ELR (cell line): ENCODE data around the gene EHBP1.
A peak's percentile ranks its signal among the peaks of the same experiment; 100 is the strongest.

ENCODE experiments used
- DNase-seq: peaks from one replicate; pipeline ENCODE4 v3.0.0-alpha.2; 2015; ENCODE audit warnings: low read depth

Gene EHBP1

DNA sequence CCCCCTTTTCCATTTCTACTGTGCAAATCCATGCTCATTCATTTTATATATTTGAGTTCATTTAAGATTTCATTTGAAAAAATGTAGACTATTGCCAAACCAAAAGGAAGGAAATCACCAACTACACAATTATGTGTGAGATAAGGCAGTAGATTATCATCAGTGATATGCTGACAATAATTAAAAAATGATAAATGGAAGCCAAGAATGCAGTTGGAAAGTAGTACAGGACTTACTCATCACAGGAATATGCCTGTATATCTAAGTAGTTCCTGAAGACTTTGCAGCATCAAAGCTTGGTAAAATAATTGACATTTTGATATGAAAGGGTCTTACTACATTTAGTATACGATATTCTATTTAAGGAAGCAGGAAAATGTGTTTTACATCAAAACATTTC, 179.0 kb downstream of the EHBP1 start:
- DNase-seq, result peak; percentile 1

DNA sequence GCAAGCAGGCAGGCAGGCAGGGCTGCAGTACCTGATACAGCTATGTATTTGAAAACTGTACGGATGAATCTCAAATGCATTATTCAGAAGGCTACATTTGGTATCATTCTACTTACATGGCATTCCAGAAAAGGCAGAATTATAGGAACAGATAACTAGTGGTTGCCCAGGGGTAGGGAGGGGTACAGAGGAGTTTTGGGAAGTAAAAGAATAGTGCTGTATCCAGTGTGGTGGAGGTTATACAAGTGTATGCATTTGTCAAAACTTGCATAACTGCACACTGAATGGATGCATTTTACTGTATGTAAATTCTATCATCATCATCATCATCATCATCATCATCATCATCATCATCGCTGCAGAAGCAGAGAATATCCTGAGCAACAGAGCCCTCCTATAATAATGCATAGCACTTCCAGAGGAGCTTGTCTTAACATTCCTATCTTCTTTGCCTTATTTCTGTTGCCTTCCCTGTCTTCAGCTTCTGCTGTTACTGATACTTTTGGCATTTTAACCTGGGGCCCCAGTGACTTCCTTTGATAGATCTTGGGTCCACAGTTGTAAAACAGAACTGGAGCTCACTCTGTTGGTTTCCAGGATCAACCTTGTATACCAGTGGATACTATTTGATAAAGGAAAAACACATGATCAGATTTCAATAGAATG, 189.6 kb downstream of the EHBP1 start:
- DNase-seq, result peak; percentile 3

DNA sequence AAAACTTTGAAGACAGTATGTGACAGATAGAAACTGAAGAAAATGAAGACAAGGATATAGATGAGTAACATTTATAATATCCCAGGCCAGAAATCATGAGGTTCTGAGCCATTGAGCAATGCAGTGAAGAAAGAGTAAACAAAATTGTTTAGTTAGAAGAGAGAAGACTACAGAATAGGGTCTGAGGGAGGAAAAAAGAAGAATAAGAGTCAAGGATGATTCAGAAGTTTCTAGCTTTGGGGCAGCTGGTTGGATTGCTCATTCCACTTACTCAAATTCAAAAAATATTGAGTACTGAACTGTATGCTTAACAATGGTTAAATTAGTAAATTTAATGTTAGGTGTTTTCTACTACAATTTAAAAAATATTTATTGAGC, 190.1 kb downstream of the EHBP1 start:
- peak; percentile 48 for DNase-seq

- peak; percentile 3 for DNase-seq
Measured at GRCh38 chr2:62897187-62897827, 191.8 kb downstream of the EHBP1 start.

DNA sequence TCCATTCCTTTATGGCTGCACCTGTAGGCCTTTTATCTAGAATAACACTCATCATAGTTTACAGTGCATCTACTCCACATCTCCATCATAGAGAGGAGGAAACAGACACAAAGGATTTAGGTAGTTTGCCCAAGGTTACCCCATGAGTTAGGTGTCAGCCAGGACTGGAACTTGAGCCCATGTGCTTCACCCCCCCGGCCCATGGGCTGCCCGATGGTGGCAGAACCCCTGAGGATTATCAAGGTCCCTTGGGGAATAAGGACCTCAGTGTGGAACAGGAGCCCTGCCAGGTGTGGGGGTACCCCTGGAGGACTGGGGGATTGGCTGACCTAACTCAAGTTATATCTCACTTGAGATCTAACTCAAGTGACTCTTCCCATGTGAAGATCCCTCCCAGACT, 198.8 kb downstream of the EHBP1 start:
- no peak for DNase-seq

GRCh38 chr2:62908145-62908544, 202.6 kb downstream of the EHBP1 start:
- DNase-seq, result no peak

DNA sequence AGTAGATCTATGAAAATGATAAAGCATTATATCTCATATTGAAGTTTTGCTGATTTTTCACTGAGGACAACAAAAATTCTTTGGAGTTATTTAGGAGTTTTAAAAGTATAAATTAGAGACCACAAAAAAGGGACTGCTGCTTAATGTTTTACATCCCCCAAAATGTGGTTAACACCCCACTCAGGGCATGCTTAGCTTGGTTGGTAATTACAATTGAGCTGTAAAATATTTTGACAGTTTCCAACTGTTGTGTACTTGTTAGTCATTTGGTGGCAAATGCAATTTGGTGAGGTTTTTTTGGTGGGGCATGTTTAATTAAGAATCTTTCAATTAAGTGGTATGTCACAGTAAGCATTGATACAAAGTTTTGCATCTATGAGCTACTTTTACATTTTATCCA, 207.8 kb downstream of the EHBP1 start:
- DNase-seq, result no peak

DNA sequence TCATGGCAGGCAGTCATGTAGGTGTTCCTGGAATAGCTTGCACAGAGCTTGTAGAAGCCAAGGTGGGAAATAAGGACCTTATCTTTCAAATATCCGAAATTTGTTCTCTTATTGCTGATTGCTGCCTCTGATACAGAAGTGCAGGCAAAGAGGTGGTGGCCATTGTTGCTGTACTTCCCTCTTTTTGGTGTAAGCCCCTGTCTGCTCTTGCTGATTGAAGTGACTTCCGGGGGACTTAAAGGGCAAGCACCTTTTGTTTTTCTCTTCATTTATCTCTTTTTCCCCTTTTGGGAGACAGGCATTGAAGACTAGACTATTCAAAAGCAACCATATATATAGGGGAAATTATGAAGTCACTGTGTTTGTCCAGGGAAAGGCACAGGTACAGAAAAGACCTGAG, 213.5 kb downstream of the EHBP1 start:
- no peak for DNase-seq

GRCh38 chr2:62920070-62920469, 214.6 kb downstream of the EHBP1 start:
- DNase-seq, result peak; percentile 58

DNA sequence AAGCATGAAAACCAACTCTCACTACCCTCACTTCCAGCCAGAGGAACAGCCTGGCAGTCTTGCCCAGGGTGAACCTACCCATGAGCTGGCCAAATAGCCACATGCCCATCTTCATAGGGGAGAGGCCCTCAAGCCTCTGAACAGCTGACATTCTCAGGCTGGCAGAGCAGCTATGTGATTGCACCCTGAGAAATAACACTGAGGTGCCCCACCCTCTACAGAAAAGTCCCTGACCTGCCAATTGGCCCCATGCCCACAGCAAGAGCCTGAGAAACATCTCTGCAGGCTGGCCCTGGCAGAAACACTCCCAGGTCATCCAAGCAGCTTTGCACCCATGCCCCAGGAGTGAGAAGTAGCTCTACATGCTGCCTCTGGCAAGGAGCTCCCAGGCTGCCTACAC, 217.7 kb downstream of the EHBP1 start:
- no peak for DNase-seq

- no peak for DNase-seq
Measured at GRCh38 chr2:62923881-62924280, 218.4 kb downstream of the EHBP1 start.

DNA sequence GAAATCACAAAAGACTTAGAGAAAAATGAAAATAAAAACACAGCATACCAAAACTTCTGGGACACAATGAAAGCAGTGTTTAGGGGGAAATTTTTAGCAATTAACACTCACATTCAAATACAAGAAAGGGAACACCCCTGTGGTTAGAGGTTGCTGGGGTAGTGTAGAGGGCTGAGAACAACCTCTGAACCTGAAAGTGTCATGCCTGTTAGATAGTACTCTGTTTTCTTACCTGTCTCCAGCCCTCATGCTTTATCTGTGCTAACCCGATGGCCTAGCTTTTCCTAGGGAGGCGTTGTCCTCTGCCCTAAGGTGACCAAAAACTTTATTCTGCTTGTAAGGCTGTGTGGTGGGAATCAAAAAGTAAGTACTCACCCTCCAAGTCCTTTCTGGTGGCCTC, 222.5 kb downstream of the EHBP1 start:
- DNase-seq, result no peak

DNA sequence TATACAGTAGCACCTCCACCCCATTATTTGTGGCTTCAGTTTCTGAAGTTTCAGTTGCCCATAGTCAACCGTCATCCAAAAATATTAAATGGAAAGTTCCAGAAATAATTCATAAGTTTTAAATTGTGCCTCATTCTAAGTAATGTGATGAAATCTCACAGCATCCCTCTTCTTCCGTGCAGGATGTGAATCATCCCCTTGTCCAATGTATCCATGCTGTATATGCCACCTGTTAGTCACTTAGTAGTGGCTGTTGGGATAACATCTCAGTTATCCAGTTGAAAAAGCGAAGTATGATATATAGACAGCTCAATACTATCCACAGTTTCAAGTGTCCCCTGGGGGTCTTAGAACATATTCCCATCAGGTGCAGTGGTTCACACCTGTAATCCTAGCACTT, 226.0 kb downstream of the EHBP1 start:
- peak; percentile 73 for DNase-seq

GRCh38 chr2:62933398-62933917, 227.9 kb downstream of the EHBP1 start:
- no peak for DNase-seq

DNA sequence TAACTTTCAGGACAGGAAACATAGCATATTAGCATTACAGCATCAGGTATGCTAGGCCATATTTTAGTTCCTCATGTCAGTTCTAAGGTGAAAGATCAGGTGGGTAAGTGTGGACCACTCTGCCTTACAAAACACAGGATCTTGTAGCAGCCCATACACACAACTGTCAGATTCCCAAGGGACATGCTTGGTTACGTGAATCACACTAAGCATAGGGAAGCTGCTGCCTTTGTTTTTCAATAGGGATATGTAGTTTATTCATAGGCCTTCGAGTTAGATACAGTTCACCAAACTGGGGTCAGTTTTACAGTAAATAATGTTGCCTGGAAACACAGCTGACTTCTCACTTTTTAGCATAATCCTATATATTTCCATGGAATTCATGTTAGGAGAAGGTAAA, 229.0 kb downstream of the EHBP1 start:
- no peak for DNase-seq

GRCh38 chr2:62938126-62938525, 232.6 kb downstream of the EHBP1 start:
- DNase-seq, result peak; percentile 3

GRCh38 chr2:62939735-62940491, 234.4 kb downstream of the EHBP1 start:
- peak; percentile 86 for DNase-seq

DNA sequence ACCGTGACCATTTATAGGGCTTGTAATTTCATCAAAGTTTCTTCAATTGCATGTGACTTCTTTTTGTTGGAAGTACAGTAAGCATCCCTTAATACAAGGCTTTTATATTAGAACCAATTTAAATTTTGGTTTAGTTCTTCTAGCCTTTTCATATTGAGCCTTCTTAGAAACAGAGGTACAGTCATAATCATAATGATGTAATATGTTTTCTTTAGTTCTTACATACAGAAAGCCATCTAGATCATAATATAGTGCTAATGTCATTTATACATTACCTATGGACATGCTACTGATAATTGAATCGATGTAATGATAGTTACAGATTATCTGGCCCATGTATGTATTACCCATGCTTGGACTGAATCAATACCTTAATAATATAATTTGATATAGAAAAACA, 235.2 kb downstream of the EHBP1 start:
- DNase-seq, result no peak

DNA sequence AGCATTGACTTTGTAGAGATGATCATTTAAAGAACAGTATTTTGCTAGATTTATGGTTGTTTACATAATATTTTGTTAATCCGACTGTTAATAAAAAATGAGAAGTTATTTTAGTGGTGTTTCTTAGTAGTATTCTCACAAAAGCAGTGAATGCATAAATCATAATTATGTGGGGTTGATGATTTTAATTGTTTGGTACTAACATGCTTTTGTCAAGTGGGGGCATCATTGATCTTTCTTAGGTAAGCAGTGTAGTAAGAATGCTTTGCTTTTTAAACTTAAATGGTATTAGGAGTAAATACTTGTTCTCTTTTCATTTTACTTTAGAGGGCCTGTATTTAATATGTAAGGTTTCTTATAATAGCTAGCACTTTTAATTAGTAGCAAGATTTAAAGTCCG, 235.9 kb downstream of the EHBP1 start:
- DNase-seq, result no peak

- no peak for DNase-seq
Measured at GRCh38 chr2:62944362-62944761, 238.8 kb downstream of the EHBP1 start.

DNA sequence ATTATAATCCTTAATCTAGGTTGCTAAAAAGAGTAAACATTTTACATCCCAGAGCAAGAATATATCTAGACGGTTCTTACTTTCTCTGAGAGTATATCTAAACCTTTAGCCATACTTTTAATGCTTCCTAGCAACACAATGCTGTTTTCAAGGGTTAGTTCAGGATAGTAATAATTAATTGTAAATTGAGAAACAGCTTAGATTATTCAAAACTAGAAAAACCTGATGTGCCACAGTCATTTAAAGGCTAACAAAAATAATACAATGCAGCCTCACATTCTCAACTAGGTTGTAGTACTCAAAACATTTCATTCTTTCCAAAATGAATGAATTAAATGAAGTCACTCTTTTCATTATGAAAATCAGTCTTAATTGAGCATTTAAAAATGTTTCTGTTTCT, 241.9 kb downstream of the EHBP1 start:
- DNase-seq, result no peak

DNA sequence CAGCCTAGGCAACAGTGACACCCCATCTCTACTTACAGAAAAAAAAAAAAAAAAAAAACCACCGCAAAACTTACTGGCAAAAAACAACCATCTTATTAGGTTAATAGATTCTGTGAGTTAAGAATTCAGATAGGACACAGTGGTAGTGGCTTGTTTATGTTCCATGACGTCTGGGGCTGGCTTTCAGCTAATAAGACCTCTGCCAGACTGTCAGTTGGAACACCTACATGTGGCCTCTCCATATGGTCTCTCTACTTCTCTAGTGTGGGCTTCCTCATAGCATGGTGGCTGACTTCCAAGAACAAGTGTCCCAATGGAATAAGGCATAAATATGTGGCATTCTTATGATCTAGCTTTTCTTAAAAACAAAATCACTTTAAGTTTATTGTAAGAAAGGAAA, 251.1 kb downstream of the EHBP1 start:
- DNase-seq, result no peak

DNA sequence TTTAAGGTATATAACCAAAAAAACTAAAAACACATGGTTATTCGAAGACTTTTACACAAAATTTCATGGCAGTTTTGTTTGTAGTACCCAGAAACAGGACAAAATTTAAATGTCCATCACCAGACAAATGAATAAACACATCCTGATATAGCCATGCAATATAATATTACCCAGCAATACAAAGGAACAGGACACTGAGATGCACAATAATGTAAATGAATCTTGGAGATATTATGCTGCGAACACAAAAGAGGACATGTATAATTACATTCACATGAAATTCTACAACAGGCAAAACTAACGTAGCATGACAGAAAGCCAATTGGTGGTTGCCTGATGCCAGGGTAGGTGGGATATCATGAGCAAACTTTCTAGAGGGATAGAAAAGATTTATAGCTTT, 252.7 kb downstream of the EHBP1 start:
- DNase-seq, result no peak
